Ureter (tissue), 1 donor: ENCODE results near the gene FAU. TPM values are rescaled to one million over a fixed set of nuclear protein-coding genes. Genes with fewer than 3 reads are reported as not detected.

ENCODE experiments used
- DNase-seq: peaks from one replicate; pipeline ENCODE4 v3.0.0-alpha.2; 2020; ENCODE audit warnings: low spot score
- total RNA-seq: library from RNA; stranded (reverse); gene quantifications from one replicate; pipeline ENCODE4 v1.2.4, GENCODE V29; 2023
- donor health status: DM: yes; HTN: yes; CAD: no.

Gene FAU
- total RNA-seq, 1 donor from 2014 or later, result 999 TPM

DNA sequence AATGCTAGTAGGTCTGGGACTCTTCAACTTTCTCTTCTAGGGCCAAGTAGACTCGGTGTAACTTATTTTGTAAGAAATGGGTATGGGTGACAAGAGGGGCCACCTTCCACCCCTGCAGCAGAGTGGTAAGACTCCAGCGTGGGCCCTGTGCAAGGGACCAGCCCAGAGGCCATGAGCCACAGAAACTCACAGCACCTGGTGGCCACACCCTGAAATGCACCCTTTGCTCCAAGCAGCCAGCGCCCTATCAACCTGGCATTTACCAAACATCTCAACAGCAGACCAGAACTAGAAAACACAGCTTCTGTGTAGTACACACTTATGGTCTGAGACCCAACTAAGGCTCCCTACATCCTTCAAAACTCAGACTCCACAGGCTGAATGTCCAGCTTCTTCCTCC, 43.8 kb downstream of the FAU start:
- DNase-seq, result no peak

DNA sequence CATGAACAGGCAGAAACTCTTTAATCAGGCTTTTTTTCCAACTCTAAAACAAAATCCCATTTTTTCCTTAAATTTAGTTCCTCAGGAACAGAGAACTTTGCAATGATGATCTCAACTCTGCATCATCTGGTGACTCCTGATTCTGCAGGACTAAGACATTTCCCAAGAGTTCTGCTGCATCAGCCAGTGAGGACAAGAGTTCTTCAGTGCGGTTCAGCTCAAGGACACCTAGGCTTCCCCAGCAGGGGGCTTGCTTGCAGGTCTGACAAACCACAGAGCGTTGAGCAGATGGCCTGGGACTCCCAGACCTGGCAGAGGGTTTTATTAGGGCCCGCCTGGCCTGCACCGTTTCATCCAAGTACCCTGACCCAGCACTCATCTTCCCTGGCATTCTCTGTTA, 44.5 kb downstream of the FAU start:
- no peak for DNase-seq

DNA sequence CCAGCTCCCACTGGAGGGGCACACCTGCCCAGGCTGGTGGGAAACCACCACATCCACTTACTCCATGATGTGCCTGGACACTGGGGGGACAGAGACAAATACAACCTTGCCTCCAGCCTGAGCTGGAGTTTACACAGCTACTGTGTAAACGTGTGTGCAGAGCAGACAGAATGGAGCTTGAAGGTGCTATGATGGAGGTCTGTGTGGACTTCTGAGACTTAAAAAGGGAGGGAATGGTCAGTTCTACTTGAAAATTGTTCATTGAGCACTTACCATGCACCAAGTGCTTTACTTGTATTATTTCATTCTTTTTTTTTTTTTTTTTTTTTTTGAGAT, 49.3 kb downstream of the FAU start:
- DNase-seq, result no peak

DNA sequence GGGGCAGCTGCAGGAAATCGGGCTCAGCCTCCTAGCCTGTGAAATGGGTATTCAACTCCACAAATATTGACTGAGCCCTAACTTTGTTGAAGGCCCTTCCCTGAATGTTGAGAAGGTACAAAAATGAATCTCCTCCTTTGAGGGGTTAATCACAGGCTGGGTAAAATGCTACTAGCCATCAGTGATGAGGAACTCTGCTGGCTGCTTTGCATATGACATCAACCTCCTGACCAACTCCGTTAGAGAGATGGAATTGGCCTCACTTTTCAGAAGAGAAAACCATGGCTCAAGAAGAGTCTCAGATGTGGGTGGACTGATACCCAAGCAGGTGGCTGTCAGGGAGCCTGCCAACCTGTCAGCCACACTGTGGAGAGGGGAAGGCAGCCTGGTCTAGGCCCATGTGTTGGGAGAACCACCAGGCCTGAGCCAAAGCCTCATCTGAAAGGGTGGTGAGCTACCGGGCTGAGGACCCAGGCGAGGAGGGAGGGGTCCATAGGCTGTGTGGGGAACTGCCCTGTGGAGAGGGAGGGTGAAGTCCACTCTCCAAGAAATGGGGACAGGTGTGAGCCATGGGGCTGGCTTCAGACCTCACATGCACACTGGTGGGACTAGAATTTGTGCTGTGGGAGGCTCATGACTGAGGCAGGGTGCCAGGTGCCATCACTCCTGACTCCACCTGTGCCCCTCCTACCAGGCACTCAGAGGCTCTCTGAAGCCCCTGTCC, 49.9 kb downstream of the FAU start:
- DNase-seq, result no peak

Other genes with a start within 250 kb of the FAU start
- 47.3 TPM for gene EHD1, start 243.5 kb downstream of the FAU start, total RNA-seq
- gene ATG2A, start 204.9 kb downstream of the FAU start, total RNA-seq, result 27.9 TPM
- gene PPP2R5B, start 197.4 kb downstream of the FAU start, total RNA-seq, result 18.9 TPM
- not detected for gene GPHA2, start 186.2 kb downstream of the FAU start, total RNA-seq
- gene MAJIN, start 150.0 kb downstream of the FAU start, total RNA-seq, result not detected
- gene BATF2, start 125.2 kb downstream of the FAU start, total RNA-seq, result 4.6 TPM
- gene ARL2, start 108.0 kb downstream of the FAU start, total RNA-seq, result 78.1 TPM
- gene SNX15, start 94.7 kb downstream of the FAU start, total RNA-seq, result 17.6 TPM
- 4.5 TPM for gene SAC3D1, start 80.9 kb downstream of the FAU start, total RNA-seq
- gene NAALADL1, start 63.6 kb downstream of the FAU start, total RNA-seq, result 10.3 TPM
- gene CDCA5, start 38.1 kb downstream of the FAU start, total RNA-seq, result 1.9 TPM
- 33.7 TPM for gene ZFPL1, start 37.9 kb downstream of the FAU start, total RNA-seq
- gene VPS51, start 25.9 kb downstream of the FAU start, total RNA-seq, result 131 TPM
- gene TM7SF2, start 10.3 kb downstream of the FAU start, total RNA-seq, result 37.5 TPM
- 13.7 TPM for gene ZNHIT2, start 4.4 kb downstream of the FAU start, total RNA-seq
- 49.8 TPM for gene MRPL49, start 187 bp upstream of the FAU start, total RNA-seq
- 76.2 TPM for gene SYVN1, start 12.4 kb upstream of the FAU start, total RNA-seq
- not detected for gene SPDYC, start 48.1 kb upstream of the FAU start, total RNA-seq
- gene CAPN1, start 59.8 kb upstream of the FAU start, total RNA-seq, result 598 TPM
- gene POLA2, start 139.8 kb upstream of the FAU start, total RNA-seq, result 12.2 TPM
- 21.0 TPM for gene CDC42EP2, start 192.7 kb upstream of the FAU start, total RNA-seq
- gene DPF2, start 211.7 kb upstream of the FAU start, total RNA-seq, result 61.5 TPM
- not detected for gene TIGD3, start 232.6 kb upstream of the FAU start, total RNA-seq